Stimulated activated CD8-positive, alpha-beta memory T cell treated with anti-CD3 and anti-CD28 coated beads, Interleukin-4, amount 100 ng/mL, for 24 hours (primary cell): ENCODE measurements around the gene NEK11.
"Not testable (repeated sequence)": the region's sequence is repeated elsewhere in the genome, so short reads cannot be mapped to it uniquely, and the experiment has no call there.

Experiments
- DNase-seq: peaks from one replicate; pipeline ENCODE4 v3.0.0-alpha.2; 2020; ENCODE audit warnings: low read depth

The NEK11 gene

DNA sequence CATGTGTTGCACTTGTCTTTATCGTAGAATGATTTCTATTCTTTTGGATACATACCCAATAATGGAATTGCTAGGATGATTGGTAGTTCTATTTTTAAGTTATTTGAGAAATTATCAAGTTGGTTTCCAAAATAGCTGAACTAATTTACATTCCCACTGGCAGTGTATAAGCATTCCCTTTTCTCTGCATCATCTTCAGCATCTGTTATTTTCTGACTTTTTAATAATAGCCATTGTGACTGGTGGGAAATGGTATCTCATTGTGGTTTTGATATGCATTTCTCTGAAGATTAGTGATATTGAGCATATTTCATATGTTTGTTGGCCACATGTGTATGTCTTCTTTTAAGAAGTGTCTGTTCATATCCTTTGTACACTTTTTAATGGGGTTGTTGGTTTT lies 273.2 kb downstream of the NEK11 start:
- no peak for DNase-seq

GRCh38 chr3:131303848-131304247 lies 277.2 kb downstream of the NEK11 start:
- DNase-seq = no peak

DNA sequence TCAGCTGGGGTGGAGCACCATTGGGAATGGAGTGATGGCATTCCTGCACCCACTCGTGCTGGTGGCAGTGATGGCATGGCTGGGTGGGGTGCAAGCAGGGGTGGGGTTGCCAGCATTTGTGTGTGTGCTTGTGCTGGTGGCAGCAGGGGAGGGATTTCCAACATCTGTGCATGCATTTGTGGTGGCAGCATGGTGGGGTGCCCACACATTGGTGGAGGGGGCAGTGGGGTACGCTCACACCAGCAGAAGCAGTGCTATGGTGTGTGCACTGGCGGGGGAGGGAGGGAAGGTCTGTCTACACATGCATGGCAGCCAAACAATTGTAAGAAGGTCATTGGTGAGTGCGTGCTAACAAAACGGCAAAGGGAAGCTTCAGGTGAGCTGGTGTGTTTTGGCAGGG lies 278.2 kb downstream of the NEK11 start:
- DNase-seq = no peak

GRCh38 chr3:131306242-131306641 lies 279.6 kb downstream of the NEK11 start:
- no peak for DNase-seq

DNA sequence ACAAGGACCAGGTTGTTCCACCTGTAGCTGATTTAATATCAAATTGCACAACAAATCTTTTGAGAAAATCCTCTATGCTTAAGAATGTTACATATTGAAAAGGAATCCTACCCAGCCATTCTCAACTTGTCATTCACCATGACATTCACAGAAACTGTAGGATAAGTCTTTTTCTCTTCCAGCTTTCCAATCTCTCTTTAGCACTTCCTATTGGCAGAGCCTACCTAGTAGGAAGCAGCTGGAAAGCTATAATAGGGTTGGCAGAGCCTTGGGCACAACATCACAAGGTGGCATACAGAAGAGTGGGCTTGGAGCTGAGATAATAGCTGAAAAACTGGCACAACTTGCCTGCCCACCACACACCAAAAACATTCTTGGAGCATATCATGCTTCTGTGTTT lies 287.6 kb downstream of the NEK11 start:
- DNase-seq = no peak

- no peak for DNase-seq
Measured at GRCh38 chr3:131315162-131315561, 288.5 kb downstream of the NEK11 start.

- DNase-seq = no peak
Measured at GRCh38 chr3:131317667-131318066, 291.0 kb downstream of the NEK11 start.

- DNase-seq = no peak
Measured at GRCh38 chr3:131323014-131323413, 296.3 kb downstream of the NEK11 start.

GRCh38 chr3:131323792-131324191 lies 297.1 kb downstream of the NEK11 start:
- no peak for DNase-seq

DNA sequence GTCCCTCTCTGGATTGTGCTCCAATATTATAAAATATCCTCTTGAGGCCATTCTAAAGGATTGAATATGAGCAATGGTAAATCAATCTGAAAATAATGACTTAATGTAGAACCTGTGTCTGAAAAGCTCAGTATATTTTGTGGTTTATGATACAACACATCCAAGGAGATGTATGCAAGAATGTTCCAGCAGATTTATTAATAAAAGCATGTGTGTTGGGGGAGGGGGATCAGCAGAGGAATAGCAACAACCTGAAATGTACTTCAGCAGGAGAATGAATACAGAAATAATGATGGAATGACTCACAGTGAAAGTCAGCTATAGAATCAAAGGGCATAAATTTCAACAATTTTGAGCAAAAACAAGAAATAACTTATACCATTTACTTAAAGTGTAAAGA lies 298.2 kb downstream of the NEK11 start:
- no peak for DNase-seq

DNA sequence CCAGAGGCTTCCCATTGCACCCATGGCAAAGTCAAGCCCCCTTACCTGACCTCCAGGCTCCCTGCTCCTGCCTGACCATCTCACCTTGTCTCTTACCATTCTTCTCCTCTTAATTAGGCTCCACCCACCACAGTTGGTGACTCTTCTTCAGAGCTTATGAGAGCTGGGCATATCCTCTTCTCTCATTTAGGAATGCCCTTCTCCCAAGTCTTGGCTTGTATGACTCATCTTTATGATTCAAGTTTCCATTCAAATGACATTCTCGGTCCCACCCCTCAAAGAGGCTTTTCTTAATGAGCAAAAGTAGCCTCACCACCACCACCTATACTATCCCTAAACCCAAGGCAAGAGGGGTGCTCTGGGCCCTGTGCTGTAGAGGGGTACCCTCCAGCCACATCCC lies 299.6 kb downstream of the NEK11 start:
- DNase-seq = no peak

DNA sequence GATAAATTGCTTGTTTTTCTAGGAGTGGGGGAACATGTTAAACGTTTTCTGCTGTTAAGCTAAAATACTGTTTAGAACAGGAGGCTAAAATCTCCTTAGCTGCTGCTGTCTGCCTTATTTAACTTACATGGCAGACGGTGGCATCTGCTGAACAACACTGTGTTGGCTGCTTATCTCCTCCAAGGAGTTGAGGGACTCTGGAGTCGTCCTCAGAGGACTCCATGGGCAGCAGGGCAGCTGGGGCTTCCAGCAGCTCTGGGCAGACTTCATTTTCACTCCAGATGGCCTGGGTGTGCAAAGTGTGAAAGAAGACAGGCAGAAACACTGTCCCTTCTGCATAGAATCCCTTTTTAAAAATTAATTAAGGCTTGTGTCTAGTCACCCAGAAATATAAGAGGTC lies 302.0 kb downstream of the NEK11 start:
- no peak for DNase-seq

DNA sequence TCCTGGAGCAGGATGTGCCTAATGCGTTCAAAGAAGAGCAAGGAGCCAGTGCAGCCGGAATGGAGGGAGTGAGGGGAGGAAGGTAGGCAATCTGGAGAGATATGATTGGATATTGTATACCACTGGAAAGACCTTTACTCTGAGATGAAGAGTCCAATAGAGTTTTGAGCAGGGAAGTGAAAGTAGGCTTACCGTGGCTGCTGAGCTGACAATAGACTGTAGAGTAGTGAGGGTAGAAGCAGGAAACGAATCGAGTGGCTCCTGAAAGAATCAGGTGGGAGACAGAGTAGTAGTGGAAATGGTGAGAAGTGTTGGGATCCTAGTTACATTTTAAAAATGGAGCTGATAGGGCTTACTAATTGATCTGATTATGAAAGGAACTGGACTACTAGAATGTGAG lies 303.1 kb downstream of the NEK11 start:
- DNase-seq = no peak

DNA sequence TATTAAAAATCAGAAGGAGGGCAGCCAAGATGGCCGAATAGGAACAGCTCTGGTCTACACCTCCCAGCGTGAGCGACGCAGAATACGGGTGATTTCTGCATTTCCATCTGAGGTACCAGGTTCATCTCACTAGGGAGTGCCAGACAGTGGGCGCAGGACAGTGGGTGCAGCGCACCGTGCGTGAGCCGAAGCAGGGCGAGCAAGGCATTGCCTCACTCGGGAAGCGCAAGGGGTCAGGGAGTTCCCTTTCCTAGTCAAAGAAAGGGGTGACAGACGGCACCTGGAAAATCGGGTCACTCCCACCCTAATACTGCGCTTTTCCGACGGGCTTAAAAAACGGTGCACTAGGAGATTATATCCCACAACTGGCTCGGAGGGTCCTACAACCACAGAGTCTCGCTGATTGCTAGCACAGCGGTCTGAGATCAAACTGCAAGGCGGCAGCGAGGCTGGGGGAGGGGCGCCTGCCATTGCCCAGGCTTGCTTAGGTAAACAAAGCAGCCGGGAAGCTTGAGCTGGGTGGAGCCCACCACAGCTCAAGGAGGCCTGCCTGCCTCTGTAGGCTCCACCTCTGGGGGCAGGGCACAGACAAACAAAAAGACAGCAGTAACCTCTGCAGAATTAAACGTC lies 304.9 kb downstream of the NEK11 start:
- DNase-seq = not testable (repeated sequence)

GRCh38 chr3:131338948-131339640 lies 312.4 kb downstream of the NEK11 start:
- no peak for DNase-seq

GRCh38 chr3:131341761-131342160 lies 315.1 kb downstream of the NEK11 start:
- DNase-seq = no peak

GRCh38 chr3:131348911-131349310 lies 322.2 kb downstream of the NEK11 start:
- no peak for DNase-seq

- DNase-seq = no peak
Measured at GRCh38 chr3:131349454-131349853, 322.8 kb downstream of the NEK11 start.

DNA sequence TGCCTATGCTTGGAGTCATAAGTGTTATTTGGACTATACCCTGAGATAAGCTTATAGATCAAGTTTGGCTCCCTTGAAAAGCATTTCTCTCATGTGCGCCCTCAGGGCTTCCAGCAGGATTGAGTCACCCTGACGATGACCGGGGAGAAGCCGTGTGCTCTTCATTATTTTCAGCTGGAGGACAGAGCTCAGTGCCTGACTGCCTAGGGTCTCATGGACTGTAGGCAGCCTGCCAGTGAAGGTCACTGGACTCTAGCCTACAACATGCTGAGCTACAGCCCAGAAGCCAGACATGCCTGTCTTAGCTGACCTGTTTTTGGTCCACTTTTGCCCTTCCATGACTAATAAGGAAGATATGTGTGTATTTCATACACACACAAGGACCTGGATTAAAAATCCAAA lies 323.3 kb downstream of the NEK11 start:
- DNase-seq = no peak

- DNase-seq = no peak
Measured at GRCh38 chr3:131350506-131350905, 323.8 kb downstream of the NEK11 start.

- no peak for DNase-seq
Measured at GRCh38 chr3:131353016-131353877, 326.6 kb downstream of the NEK11 start.

- DNase-seq = no peak
Measured at GRCh38 chr3:131353986-131354385, 327.3 kb downstream of the NEK11 start.

DNA sequence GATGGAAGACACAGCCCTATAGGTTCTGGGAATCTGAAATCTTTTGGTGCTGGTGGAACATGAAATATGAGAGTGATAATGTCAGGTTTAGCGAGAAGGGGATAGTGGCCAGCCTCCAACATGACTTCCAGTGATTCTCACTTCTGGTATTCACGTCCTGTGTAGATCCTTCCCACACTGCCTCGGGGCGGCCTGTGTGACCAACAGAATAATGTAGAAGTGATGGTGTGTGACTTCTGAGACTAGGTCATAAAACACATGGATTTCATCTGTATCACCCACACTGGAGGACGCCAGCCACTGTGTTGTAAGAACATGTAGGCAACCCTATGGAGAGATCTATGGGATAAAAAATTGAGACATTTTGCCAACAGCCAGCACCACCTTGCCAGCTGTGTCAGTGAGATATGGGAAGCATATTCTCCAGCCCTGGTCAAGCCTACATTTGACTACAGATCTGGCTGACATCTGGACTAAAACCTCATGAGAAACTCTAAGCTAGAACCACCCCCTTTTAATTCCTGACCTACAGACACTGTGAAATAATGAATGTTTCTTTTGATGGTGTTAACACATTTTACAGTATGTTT lies 329.4 kb downstream of the NEK11 start:
- DNase-seq = no peak
